Bronchial epithelial cell (primary cell): Measurements from ENCODE around the gene MB21D2. TPM values are rescaled to one million over a fixed set of nuclear protein-coding genes. Genes with fewer than 3 reads are reported as not detected.

Experiments used
- DNase-seq: peaks from one replicate; pipeline ENCODE4 v3.0.0-alpha.2; 2010; ENCODE audit warnings: low read depth
- FAIRE-seq: peaks from 2 replicates; lab custom pipeline; 2011; peaks lifted over from hg19 to GRCh38; lab: Jason Lieb, UNC
- H3K27me3 ChIP-seq: 2 replicates; pipeline ENCODE4 v1.5.1; 2011; ENCODE audit warnings: low read length; ENCODE audit not compliant: control insufficient read depth, insufficient read depth
- H3K36me3 ChIP-seq: 2 replicates; pipeline ENCODE4 v1.5.1; 2011; ENCODE audit warnings: low read length; ENCODE audit not compliant: control insufficient read depth, insufficient read depth
- H3K4me3 ChIP-seq: 2 replicates; pipeline ENCODE4 v1.5.1; 2011; ENCODE audit warnings: mild to moderate bottlenecking, low read depth, low read length, control low read depth
- CTCF ChIP-seq: IDR thresholded peaks from 2 replicates; pipeline ENCODE4 v1.5.1; 2011; ENCODE audit warnings: mild to moderate bottlenecking, moderate library complexity, low read length, control low read depth, inconsistent platforms; ENCODE audit not compliant: insufficient read depth, severe bottlenecking
- total RNA-seq: library from RNA; depleted of rRNA; stranded (reverse); fragments of >200 nt; gene quantifications from 2 replicates; pipeline ENCODE4 v1.2.1, GENCODE V29; 2014

The MB21D2 gene
- total RNA-seq, 1 donor from 2014 or later = 9.2 TPM

GRCh38 chr3:192824313-192824712 lies 93.3 kb downstream of the MB21D2 start:
- no peak for TF ChIP-seq CTCF
- DNase-seq (no peak), FAIRE-seq (no peak)
- no peaks in the 10 kb centered on the region for H3K27me3 ChIP-seq
- H3K36me3 ChIP-seq = no peaks in the 10 kb centered on the region
- H3K4me3 ChIP-seq = no peak overlapping the region

GRCh38 chr3:192821161-192821560 lies 96.5 kb downstream of the MB21D2 start:
- no peak for FAIRE-seq
- no peak overlapping the region for H3K4me3 ChIP-seq

GRCh38 chr3:192820161-192820560 lies 97.5 kb downstream of the MB21D2 start:
- DNase-seq = no peak
- no peaks in the 10 kb centered on the region for H3K27me3 ChIP-seq
- no peak overlapping the region for H3K4me3 ChIP-seq
- no peak for TF ChIP-seq CTCF
- FAIRE-seq = no peak
- no peaks in the 10 kb centered on the region for H3K36me3 ChIP-seq

More at GRCh38 chr3:192821161-192821560, 96.5 kb downstream of the MB21D2 start:
- DNase-seq = no peak
- TF ChIP-seq CTCF = no peak
- Histone ChIP-seq H3K36me3 (no peaks in the 10 kb centered on the region), H3K27me3 (no peaks in the 10 kb centered on the region)

GRCh38 chr3:192819001-192819569 lies 98.6 kb downstream of the MB21D2 start:
- DNase-seq (peak; percentile 87), FAIRE-seq (no peak)
- TF ChIP-seq CTCF = no peak
- no peaks in the 10 kb centered on the region for H3K27me3 ChIP-seq
- H3K36me3 ChIP-seq = no peaks in the 10 kb centered on the region
- no peak overlapping the region for H3K4me3 ChIP-seq

- DNase-seq (no peak), FAIRE-seq (no peak)
- H3K36me3 ChIP-seq = no peaks in the 10 kb centered on the region
- H3K27me3 ChIP-seq = no peaks in the 10 kb centered on the region
- no peak for TF ChIP-seq CTCF
- no peak overlapping the region for H3K4me3 ChIP-seq
These were observed 99.5 kb downstream of the MB21D2 start for GRCh38 chr3:192818126-192818525.

- FAIRE-seq = no peak
- no peak for TF ChIP-seq CTCF
- H3K36me3 ChIP-seq = no peaks in the 10 kb centered on the region
- no peaks in the 10 kb centered on the region for H3K27me3 ChIP-seq
- DNase-seq = no peak
- H3K4me3 ChIP-seq = no peak overlapping the region
These were observed 100.2 kb downstream of the MB21D2 start for GRCh38 chr3:192817506-192817905.
